ENCODE results near the gene LRRC74B.
A peak's percentile ranks its signal among the peaks of the same experiment; 100 is the strongest.
"Not testable (repeated sequence)": the region's sequence is repeated elsewhere in the genome, so short reads cannot be mapped to it uniquely, and the experiment has no call there.

The LRRC74B gene

GRCh38 chr22:21031545-21032036 is 14.2 kb upstream of the LRRC74B start:
- no peak for DNase-seq (ENCODE audit: low spot score)

GRCh38 chr22:21032037-21032867 is 13.5 kb upstream of the LRRC74B start, which contains the start of gene SLC7A4:
SLC7A4 (minus strand) TSS chr22:21032561; CDS start chr22:21031812, 749 bp downstream.
- no peak for DNase-seq (ENCODE audit: low spot score)

GRCh38 chr22:21032868-21033688 is 12.7 kb upstream of the LRRC74B start:
- DNase-seq (ENCODE audit: low spot score), result no peak

GRCh38 chr22:21033895-21034294 is 11.9 kb upstream of the LRRC74B start:
- no peak for DNase-seq (ENCODE audit: low spot score)

- no peak for DNase-seq (ENCODE audit: low spot score)
Observed at GRCh38 chr22:21034989-21035388, 10.8 kb upstream of the LRRC74B start.

GRCh38 chr22:21038405-21038804 is 7.3 kb upstream of the LRRC74B start:
- no peak for DNase-seq (ENCODE audit: low spot score)

GRCh38 chr22:21039158-21039557 is 6.6 kb upstream of the LRRC74B start:
- DNase-seq (ENCODE audit: low spot score), result not testable (repeated sequence)

- DNase-seq (ENCODE audit: low spot score), result no peak
Observed at GRCh38 chr22:21041937-21042336, 3.8 kb upstream of the LRRC74B start.

- peak; percentile 17 for DNase-seq (ENCODE audit: low spot score)
Observed at GRCh38 chr22:21042978-21043859, 2.5 kb upstream of the LRRC74B start.

- DNase-seq (ENCODE audit: low spot score), result no peak
Observed at GRCh38 chr22:21043860-21044535, 1.7 kb upstream of the LRRC74B start.

- no peak for DNase-seq (ENCODE audit: low spot score)
Observed at GRCh38 chr22:21044931-21045584, 688 bp upstream of the LRRC74B start.

- DNase-seq (ENCODE audit: low spot score), result no peak
Observed at GRCh38 chr22:21047035-21047661, 1.4 kb downstream of the LRRC74B start.

GRCh38 chr22:21047730-21048129 is 2.0 kb downstream of the LRRC74B start:
- no peak for DNase-seq (ENCODE audit: low spot score)

GRCh38 chr22:21048448-21048847 is 2.7 kb downstream of the LRRC74B start:
- DNase-seq (ENCODE audit: low spot score), result not testable (repeated sequence)

- not testable (repeated sequence) for DNase-seq (ENCODE audit: low spot score)
Observed at GRCh38 chr22:21048965-21049364, 3.2 kb downstream of the LRRC74B start.

- DNase-seq (ENCODE audit: low spot score), result no peak
Observed at GRCh38 chr22:21051145-21051830, 5.5 kb downstream of the LRRC74B start.

- DNase-seq (ENCODE audit: low spot score), result no peak
Observed at GRCh38 chr22:21051831-21052400, 6.2 kb downstream of the LRRC74B start.

- no peak for DNase-seq (ENCODE audit: low spot score)
Observed at GRCh38 chr22:21052715-21053459, 7.1 kb downstream of the LRRC74B start.

All from kidney capillary endothelial cell (primary cell).